KOPT-K1 (cell line): ENCODE measurements around the gene FRMD4A.

Source experiments
- H3K27ac ChIP-seq: fragments of 200-600 bp; sonication (generic); 2 replicates; pipeline ENCODE4 v1.5.1; 2016; ENCODE audit warnings: antibody characterized with exemption, mild to moderate bottlenecking, low read depth, low read length; ENCODE audit not compliant: poor library complexity, severe bottlenecking
- H3K36me3 ChIP-seq: fragments of 200-600 bp; sonication (generic); 2 replicates; pipeline ENCODE4 v1.5.1; 2017; ENCODE audit warnings: antibody characterized with exemption, mild to moderate bottlenecking, low read length, moderate library complexity; ENCODE audit not compliant: insufficient read depth
- H3K9me3 ChIP-seq: fragments of 200-600 bp; sonication (generic); 2 replicates; pipeline ENCODE4 v1.5.1; 2017; ENCODE audit warnings: antibody characterized with exemption, low read length, mild to moderate bottlenecking; ENCODE audit not compliant: insufficient read depth, poor library complexity, severe bottlenecking

FRMD4A gene

DNA sequence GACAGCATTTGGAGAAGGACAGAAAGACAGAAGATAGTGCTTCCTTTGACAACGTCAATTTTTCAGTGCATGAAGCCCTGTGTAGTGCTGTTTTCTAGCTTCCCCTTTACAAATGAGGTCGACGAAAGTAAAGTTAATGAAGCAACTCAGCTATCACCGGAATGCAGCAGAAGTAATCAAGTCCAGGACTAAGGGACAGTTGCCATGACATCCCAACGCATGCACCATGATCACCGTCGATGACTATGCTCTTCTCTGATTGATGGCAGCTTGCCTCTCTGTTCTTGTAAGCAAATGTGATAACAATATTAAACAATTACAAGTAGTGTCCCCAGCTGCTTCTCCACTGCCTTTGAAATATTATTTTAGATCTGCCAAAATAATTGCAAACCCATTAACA, 205.8 kb downstream of the FRMD4A start:
- Histone ChIP-seq H3K9me3 (no peaks in the 10 kb centered on the region), H3K27ac (no peak overlapping the region), H3K36me3 (no peaks in the 10 kb centered on the region)

- H3K36me3 ChIP-seq, result no peaks in the 10 kb centered on the region
- H3K27ac ChIP-seq, result no peak overlapping the region
- H3K9me3 ChIP-seq, result no peaks in the 10 kb centered on the region
Observed at GRCh38 chr10:14123139-14123538, 207.6 kb downstream of the FRMD4A start.

- no peak overlapping the region for H3K27ac ChIP-seq
- no peaks in the 10 kb centered on the region for H3K9me3 ChIP-seq
- no peaks in the 10 kb centered on the region for H3K36me3 ChIP-seq
Observed at GRCh38 chr10:14120812-14121211, 209.9 kb downstream of the FRMD4A start.

- Histone ChIP-seq H3K27ac (no peak overlapping the region), H3K36me3 (no peaks in the 10 kb centered on the region), H3K9me3 (no peaks in the 10 kb centered on the region)
Observed at GRCh38 chr10:14118953-14119352, 211.8 kb downstream of the FRMD4A start.

GRCh38 chr10:14116837-14117236, 213.9 kb downstream of the FRMD4A start:
- H3K36me3 ChIP-seq, result no peaks in the 10 kb centered on the region
- no peaks in the 10 kb centered on the region for H3K9me3 ChIP-seq

DNA sequence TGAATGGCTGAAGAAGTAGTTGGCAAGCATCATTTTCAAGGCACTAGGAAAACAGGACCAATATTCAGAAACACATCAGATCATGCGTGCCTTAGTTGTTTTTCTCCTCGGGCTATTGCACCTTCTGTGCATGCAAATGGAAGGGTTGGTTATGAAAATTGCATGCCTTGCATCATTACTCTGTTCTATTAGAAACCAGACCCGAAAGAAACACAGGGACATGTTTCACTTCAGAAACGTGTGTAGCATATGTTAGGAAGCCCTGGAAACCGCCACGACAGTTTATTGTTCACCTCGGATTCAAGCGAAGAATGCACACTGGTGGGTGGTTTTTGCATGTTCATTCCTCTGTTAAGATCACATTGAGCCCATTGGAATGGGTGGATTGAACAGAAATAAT, 214.7 kb downstream of the FRMD4A start:
- H3K9me3 ChIP-seq, result no peaks in the 10 kb centered on the region
- H3K27ac ChIP-seq, result no peak overlapping the region
- no peaks in the 10 kb centered on the region for H3K36me3 ChIP-seq

More at GRCh38 chr10:14116837-14117236, 213.9 kb downstream of the FRMD4A start:
- H3K27ac ChIP-seq, result no peak overlapping the region

DNA sequence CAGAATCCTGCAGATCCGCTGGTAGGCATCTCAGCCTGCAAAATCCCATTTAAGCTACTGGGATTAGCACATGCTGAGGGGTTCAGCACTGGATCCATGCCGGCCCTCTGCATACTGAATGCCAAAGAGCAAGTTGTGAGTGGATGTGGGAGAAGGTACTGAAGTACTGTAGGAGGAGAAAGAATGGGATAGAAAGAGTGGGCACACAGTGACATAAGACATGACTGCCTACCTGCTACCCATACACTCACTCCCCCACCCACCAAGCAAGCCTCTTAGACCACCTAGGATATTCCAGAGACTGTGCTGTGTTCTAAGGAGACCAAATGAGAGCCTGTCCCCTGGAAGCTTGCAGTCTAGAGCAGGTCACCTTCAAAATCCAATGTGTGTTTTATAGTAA, 215.9 kb downstream of the FRMD4A start:
- no peaks in the 10 kb centered on the region for H3K36me3 ChIP-seq
- no peak overlapping the region for H3K27ac ChIP-seq
- H3K9me3 ChIP-seq, result no peaks in the 10 kb centered on the region

DNA sequence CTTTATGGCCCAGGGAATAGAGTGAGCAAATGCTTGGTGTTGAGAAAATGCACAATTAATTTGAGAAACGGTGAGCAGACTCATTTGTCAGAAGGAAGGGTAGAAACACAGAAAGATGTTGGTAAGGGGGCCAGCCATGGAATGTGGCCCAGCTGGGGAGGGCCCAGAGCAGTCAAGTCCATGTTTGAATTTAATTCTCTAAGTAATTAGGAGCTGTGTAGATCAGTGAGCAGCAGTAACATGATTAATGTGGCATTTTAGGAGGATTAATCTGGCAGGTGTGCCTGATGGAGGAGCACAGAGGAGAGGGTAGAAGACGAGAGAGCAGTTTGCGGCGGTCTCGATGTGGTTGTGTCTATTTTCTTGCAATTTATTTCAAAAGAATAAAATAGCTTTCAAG, 218.7 kb downstream of the FRMD4A start:
- Histone ChIP-seq H3K9me3 (no peaks in the 10 kb centered on the region), H3K27ac (no peak overlapping the region), H3K36me3 (no peaks in the 10 kb centered on the region)

- no peaks in the 10 kb centered on the region for H3K36me3 ChIP-seq
- no peak overlapping the region for H3K27ac ChIP-seq
- H3K9me3 ChIP-seq, result no peaks in the 10 kb centered on the region
Observed at GRCh38 chr10:14111208-14111607, 219.5 kb downstream of the FRMD4A start.

DNA sequence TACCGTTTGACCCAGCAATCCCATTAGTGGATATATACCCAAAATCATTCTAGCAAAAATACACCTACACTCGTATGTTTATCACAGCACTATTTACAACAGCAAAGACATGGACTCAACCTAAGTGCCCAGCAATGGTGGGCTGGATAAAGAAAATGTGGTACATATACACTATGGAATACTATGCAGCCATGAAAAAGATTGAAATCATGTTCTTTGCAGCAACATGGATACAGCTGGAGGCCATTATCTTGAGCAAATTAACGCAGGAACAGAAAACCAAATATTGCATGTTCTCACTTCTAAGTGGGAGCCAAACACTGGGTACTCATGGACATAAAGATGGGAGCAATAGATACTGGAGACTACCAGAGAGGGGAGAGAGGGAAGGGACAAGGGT, 223.9 kb downstream of the FRMD4A start:
- Histone ChIP-seq H3K36me3 (no peaks in the 10 kb centered on the region), H3K9me3 (no peaks in the 10 kb centered on the region), H3K27ac (no peak overlapping the region)

GRCh38 chr10:14102056-14102455, 228.7 kb downstream of the FRMD4A start:
- H3K27ac ChIP-seq, result no peak overlapping the region
- no peaks in the 10 kb centered on the region for H3K36me3 ChIP-seq
- H3K9me3 ChIP-seq, result no peaks in the 10 kb centered on the region

DNA sequence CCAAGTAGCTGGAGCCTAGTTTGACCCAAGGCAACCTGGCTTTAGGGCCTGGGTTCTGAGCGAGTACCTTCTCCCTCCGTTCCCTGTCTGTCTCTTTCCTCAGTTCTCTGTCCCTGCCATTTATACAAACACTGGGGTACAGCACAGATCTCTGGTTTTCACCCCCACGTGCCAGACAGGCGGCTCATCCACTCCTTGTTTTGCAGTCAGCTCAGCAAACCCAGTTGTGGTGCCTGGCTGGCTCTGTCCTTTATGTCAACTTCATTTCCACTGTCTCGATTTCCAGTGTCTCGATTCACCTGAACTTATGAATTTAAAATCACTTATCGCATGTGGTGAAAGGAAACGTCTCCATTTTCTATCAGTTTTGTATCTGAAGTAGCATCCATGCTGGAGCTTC, 230.8 kb downstream of the FRMD4A start:
- H3K36me3 ChIP-seq, result no peaks in the 10 kb centered on the region
- H3K9me3 ChIP-seq, result no peaks in the 10 kb centered on the region

DNA sequence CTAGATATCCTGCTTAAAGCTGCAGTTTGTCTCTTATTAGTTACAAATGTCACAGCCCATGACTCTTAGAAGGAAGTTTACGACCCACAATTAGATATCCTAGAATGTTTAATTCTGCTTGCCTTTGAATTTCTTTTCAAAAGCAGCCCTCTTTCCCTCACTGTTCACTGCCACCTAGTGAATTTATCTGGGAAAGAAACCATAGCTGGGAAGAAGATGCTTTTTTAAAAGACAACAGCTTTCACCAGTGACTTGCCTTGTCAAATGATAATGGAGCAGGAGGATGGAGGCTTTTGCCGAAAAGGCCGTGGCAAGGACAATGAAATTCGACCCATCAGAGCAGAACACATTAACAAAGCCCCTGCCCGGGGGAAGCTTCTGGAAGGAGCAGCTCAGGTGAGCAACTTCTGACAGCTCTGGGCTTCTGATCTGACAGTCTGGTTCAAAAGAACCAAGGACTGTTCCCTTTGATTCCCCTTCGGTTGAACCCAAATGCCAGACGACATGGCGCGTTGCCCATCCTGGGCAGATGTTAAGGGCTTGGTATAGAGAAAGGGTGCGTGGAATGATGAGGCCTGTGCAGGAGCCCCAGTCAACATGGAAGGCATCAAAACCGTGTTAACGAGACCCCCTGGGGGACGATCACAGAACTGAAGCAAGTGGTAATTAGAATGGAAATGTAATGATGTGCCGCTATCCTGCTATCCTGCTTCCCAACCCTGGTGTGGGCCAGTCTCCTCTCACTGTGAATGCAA, 236.8 kb downstream of the FRMD4A start:
- Histone ChIP-seq H3K27ac (no peak overlapping the region), H3K36me3 (no peaks in the 10 kb centered on the region), H3K9me3 (no peaks in the 10 kb centered on the region)

More for the DNA sequence above, 230.8 kb downstream of the FRMD4A start:
- H3K27ac ChIP-seq, result no peak overlapping the region

DNA sequence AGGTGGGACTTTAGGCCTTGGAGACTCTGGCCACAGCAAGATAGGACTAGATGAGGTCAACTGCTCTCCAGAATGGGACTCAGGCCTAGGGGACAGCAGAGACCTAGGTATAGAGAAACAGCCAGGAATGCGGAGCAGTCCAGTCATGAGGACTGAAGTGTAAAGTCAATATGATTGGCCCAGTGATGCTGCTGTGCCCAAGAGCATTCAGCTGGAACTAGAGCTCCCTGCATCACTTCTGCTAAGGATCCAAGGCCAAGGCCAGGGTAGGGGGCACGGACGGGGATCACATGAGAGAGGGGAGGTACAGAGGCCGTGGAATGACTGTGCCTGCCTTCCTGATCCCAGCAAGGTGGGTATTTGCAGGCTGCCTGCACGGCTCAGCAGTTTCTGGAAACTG, 237.9 kb downstream of the FRMD4A start:
- Histone ChIP-seq H3K27ac (no peak overlapping the region), H3K9me3 (no peaks in the 10 kb centered on the region), H3K36me3 (no peaks in the 10 kb centered on the region)

GRCh38 chr10:14089556-14090292, 241.0 kb downstream of the FRMD4A start:
- Histone ChIP-seq H3K27ac (no peak overlapping the region), H3K9me3 (no peaks in the 10 kb centered on the region), H3K36me3 (no peaks in the 10 kb centered on the region)

- no peaks in the 10 kb centered on the region for H3K9me3 ChIP-seq
- H3K36me3 ChIP-seq, result no peaks in the 10 kb centered on the region
- no peak overlapping the region for H3K27ac ChIP-seq
Observed at GRCh38 chr10:14087566-14087965, 243.2 kb downstream of the FRMD4A start.
